SK-N-SH (cell line): ENCODE results near the gene PHF21B. TPM values are rescaled to one million over a fixed set of nuclear protein-coding genes. Genes with fewer than 3 reads are reported as not detected.
A peak's percentile ranks its signal among the peaks of the same experiment; 100 is the strongest.

Source experiments
- CTCF ChIA-PET: fragments of 300-600, 350-600 bp; formaldehyde crosslinking; extraction: SDS; loops from one replicate; lab custom pipeline; 2021; lab: Yijun Ruan, JAX
- POLR2A ChIA-PET: fragments of 350-600 bp; sonication (Branson Sonifier 250); formaldehyde crosslinking; extraction: SDS; loops from one replicate; lab custom pipeline; 2020; ENCODE audit warnings: antibody characterized with exemption, inconsistent platforms; lab: Yijun Ruan, JAX
- DNase-seq: peaks from one replicate; pipeline ENCODE4 v3.0.0; 2012
- H2AFZ ChIP-seq: fragments of 200-600 bp; sonication (generic); 2 replicates; pipeline ENCODE4 v1.8.1; 2016; ENCODE audit warnings: antibody characterized with exemption, mild to moderate bottlenecking, low read depth
- H3F3A ChIP-seq: fragments of 200-600 bp; sonication (generic); replicated peaks from 2 replicates; pipeline ENCODE3; 2016; ENCODE audit warnings: antibody characterized with exemption, mild to moderate bottlenecking; ENCODE audit not compliant: insufficient read depth
- H3K27ac ChIP-seq, 2 experiments: fragments of 200-500 bp in 1 of 2; fragments of 200-600 bp in 1 of 2; sonication (Bioruptor generic) in 1 of 2; sonication (generic), shearing (Covaris generic) in 1 of 2; 2 replicates each; pipeline versions ENCODE4 v1.5.1 to v1.6.1; 2014 to 2016; ENCODE audit warnings: low read depth in 2 of 2, inconsistent platforms in 1 of 2, low read length in 1 of 2, mild to moderate bottlenecking in 1 of 2, mixed read lengths in 1 of 2
- H3K27me3 ChIP-seq: fragments of 200-600 bp; sonication (generic), shearing (Covaris generic); 2 replicates; pipeline ENCODE4 v1.6.1; 2016; ENCODE audit warnings: mixed run types; ENCODE audit not compliant: insufficient read depth
- H3K36me3 ChIP-seq, 2 experiments: fragments of 200-500 bp in 1 of 2; fragments of 200-600 bp in 1 of 2; sonication (Bioruptor generic) in 1 of 2; sonication (generic) in 1 of 2; replicated peaks in 1 of 2; 2 replicates each; pipeline versions ENCODE3 to v1.5.1; 2014 to 2016; ENCODE audit warnings: low read length in 1 of 2, mild to moderate bottlenecking in 1 of 2; ENCODE audit not compliant: insufficient read depth in 2 of 2, control insufficient read depth in 1 of 2
- H3K4me1 ChIP-seq, 2 experiments: fragments of 200-500 bp in 1 of 2; fragments of 200-600 bp in 1 of 2; sonication (Bioruptor generic) in 1 of 2; sonication (generic), shearing (Covaris generic) in 1 of 2; 2 replicates each; pipeline versions ENCODE4 v1.5.1 to v1.6.1; 2014 to 2016; ENCODE audit warnings: low read depth in 1 of 2, low read length in 1 of 2, mixed run types in 1 of 2; ENCODE audit not compliant: insufficient read depth in 2 of 2, control insufficient read depth in 1 of 2
- H3K4me2 ChIP-seq: fragments of 200-600 bp; sonication (generic), shearing (Covaris generic); 2 replicates; pipeline ENCODE4 v1.6.1; 2017; ENCODE audit warnings: mixed run types
- H3K4me3 ChIP-seq, 2 experiments: fragments of 200-500 bp in 1 of 2; fragments of 200-600 bp in 1 of 2; sonication (Bioruptor generic) in 1 of 2; sonication (generic), shearing (Covaris generic) in 1 of 2; 2 replicates each; pipeline versions ENCODE4 v1.5.1 to v1.8.1; 2014 to 2016; ENCODE audit warnings: low read depth in 2 of 2, inconsistent platforms in 1 of 2, low read length in 1 of 2, mild to moderate bottlenecking in 1 of 2, mixed read lengths in 1 of 2, moderate library complexity in 1 of 2
- H3K79me2 ChIP-seq: fragments of 200-600 bp; sonication (generic); 2 replicates; pipeline ENCODE4 v1.8.1; 2017; ENCODE audit warnings: mild to moderate bottlenecking; ENCODE audit not compliant: insufficient read depth
- H3K9ac ChIP-seq: fragments of 200-600 bp; sonication (generic); 2 replicates; pipeline ENCODE4 v1.6.1; 2017; ENCODE audit warnings: mixed run types
- H3K9me2 ChIP-seq: fragments of 200-600 bp; sonication (generic); 2 replicates; pipeline ENCODE4 v1.6.1; 2017; ENCODE audit warnings: mixed run types
- H3K9me3 ChIP-seq: fragments of 200-600 bp; sonication (generic); 2 replicates; pipeline ENCODE4 v1.6.1; 2017; ENCODE audit warnings: mixed run types, mild to moderate bottlenecking, moderate library complexity
- H4K20me1 ChIP-seq: fragments of 200-600 bp; sonication (generic); 2 replicates; pipeline ENCODE4 v1.6.1; 2017; ENCODE audit warnings: mild to moderate bottlenecking, mixed run types; ENCODE audit not compliant: insufficient read depth
- EP300 ChIP-seq, 2 experiments: IDR thresholded peaks; 2 replicates each; pipeline versions ENCODE4 v1.4.0 to v1.6.1; 2012; ENCODE audit warnings: borderline replicate concordance in 1 of 2, low read depth in 1 of 2, low read length in 1 of 2
- FOSL2 ChIP-seq: IDR thresholded peaks from 2 replicates; pipeline ENCODE4 v1.4.0; 2012; ENCODE audit warnings: low read depth, mild to moderate bottlenecking, moderate library complexity, borderline replicate concordance
- FOXM1 ChIP-seq: IDR thresholded peaks from 2 replicates; pipeline ENCODE4 v1.4.0; 2012; ENCODE audit warnings: low read depth, mild to moderate bottlenecking
- GATA2 ChIP-seq: sonication (generic); formaldehyde crosslinking; IDR thresholded peaks from 2 replicates; pipeline ENCODE4 v1.5.0; 2020; ENCODE audit warnings: mild to moderate bottlenecking, missing genetic modification reagents
- JUND ChIP-seq: IDR thresholded peaks from 2 replicates; pipeline ENCODE4 v1.4.0; 2012
- MXI1 ChIP-seq: IDR thresholded peaks from 2 replicates; pipeline ENCODE4 v1.6.1; 2012; ENCODE audit warnings: mild to moderate bottlenecking, low read depth, low read length, improper control_type of control experiment
- NRF1 ChIP-seq: IDR thresholded peaks from 2 replicates; pipeline ENCODE4 v1.6.1; 2012; ENCODE audit warnings: low read depth, mild to moderate bottlenecking, low read length
- POLR2AphosphoS5 ChIP-seq: IDR thresholded peaks from 2 replicates; pipeline ENCODE4 v1.6.1; 2012; ENCODE audit warnings: low read depth, low read length
- RAD21 ChIP-seq: IDR thresholded peaks from 2 replicates; pipeline ENCODE4 v1.6.1; 2012; ENCODE audit warnings: mild to moderate bottlenecking, low read length
- RCOR1 ChIP-seq: fragments of 150-350 bp; IDR thresholded peaks from 2 replicates; pipeline ENCODE4 v1.6.1; 2017; ENCODE audit warnings: antibody characterized with exemption, low read length
- RXRA ChIP-seq: IDR thresholded peaks from 2 replicates; pipeline ENCODE4 v1.4.0; 2012; ENCODE audit warnings: low read depth, mild to moderate bottlenecking, borderline replicate concordance
- SIN3A ChIP-seq: IDR thresholded peaks from 2 replicates; pipeline ENCODE4 v1.6.1; 2012; ENCODE audit warnings: low read depth, mild to moderate bottlenecking, low read length, moderate library complexity, borderline replicate concordance
- TAF1 ChIP-seq: IDR thresholded peaks from 2 replicates; pipeline ENCODE4 v1.6.1; 2012; ENCODE audit warnings: low read depth, mild to moderate bottlenecking, low read length, moderate library complexity, borderline replicate concordance
- TCF12 ChIP-seq: IDR thresholded peaks from 2 replicates; pipeline ENCODE4 v1.4.0; 2012
- TEAD4 ChIP-seq: IDR thresholded peaks from 2 replicates; pipeline ENCODE4 v1.4.0; 2012; ENCODE audit warnings: mild to moderate bottlenecking, borderline replicate concordance; ENCODE audit not compliant: insufficient read depth
- YY1 ChIP-seq: IDR thresholded peaks from 2 replicates; pipeline ENCODE4 v1.4.0; 2012; ENCODE audit warnings: low read depth, mild to moderate bottlenecking
- WGBS: methylation state at CpG from one replicate; pipeline ENCODE4 v1.1.6; 2017; ENCODE audit warnings: low lambda C conversion rate; 5-methylcytosine and 5-hydroxymethylcytosine counted together
- polyA plus RNA-seq, 3 experiments: library from polyadenylated mRNA; depleted of rRNA; stranded (reverse); fragments of >200 nt; gene quantifications; 2 replicates each; pipeline ENCODE4 v1.2.3, GENCODE V29; 2012
- TF ChIP-seq, protein P1 (sequence below): fragments of 200-600 bp; sonication (generic); IDR thresholded peaks from 2 replicates; pipeline ENCODE4 v1.6.1; 2017; ENCODE audit warnings: antibody characterized with exemption, mild to moderate bottlenecking, moderate library complexity
- TF ChIP-seq, protein P2 (sequence below): fragments of 150-350 bp; IDR thresholded peaks from 2 replicates; pipeline ENCODE4 v1.6.1; 2016; ENCODE audit warnings: mild to moderate bottlenecking, low read depth, low read length
- TF ChIP-seq, protein P3 (sequence below): IDR thresholded peaks from 2 replicates; pipeline ENCODE4 v1.4.0; 2012; ENCODE audit warnings: low read depth
- TF ChIP-seq, protein P4 (sequence below): fragments of 150-350 bp; IDR thresholded peaks from 2 replicates; pipeline ENCODE4 v1.6.1; 2017; ENCODE audit warnings: antibody characterized with exemption, low read length, low read depth, borderline replicate concordance

PHF21B gene
- polyA plus RNA-seq, 1 of the 3 experiments (the other 2 are of a cell fraction), result 0.76 TPM

DNA sequence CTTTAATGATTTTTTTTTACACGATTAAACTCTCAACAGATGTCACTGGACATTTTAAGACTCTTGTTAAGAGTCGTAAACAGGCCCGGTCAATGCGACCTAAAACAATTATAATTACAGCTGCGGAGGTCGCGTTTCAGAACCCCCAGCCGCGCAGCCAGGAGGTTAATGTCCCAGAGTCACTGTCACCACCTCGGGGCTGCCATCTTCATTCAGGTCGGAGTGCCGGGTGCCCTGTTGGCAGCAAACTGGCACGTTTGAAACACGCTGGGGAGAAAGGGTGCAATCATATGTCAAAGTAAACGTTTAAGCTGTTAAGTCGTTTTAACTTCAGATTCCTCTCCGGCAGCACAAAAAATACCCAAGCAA lies 711 bp upstream of the PHF21B start:
- H3K79me2 ChIP-seq, result no peaks in the 10 kb centered on the region
- H3K4me1 ChIP-seq, result peaks cover 0 to 11% of the 10 kb centered on the region in 2 experiments; a peak in 1 of 4 replicates
- peak overlapping the region; percentile 95 for H2AFZ ChIP-seq
- POLR2A ChIA-PET, result no interaction called here
- H3K36me3 ChIP-seq, result no peaks in the 10 kb centered on the region
- peaks cover 3% of the 10 kb centered on the region for H3F3A ChIP-seq
- peak overlapping the region in 1 of 2 experiments; percentile 89; a peak in 2 of 4 replicates for H3K27ac ChIP-seq
- no peaks in the 10 kb centered on the region for H3K9me3 ChIP-seq
- no peaks in the 10 kb centered on the region for H3K9me2 ChIP-seq
- H3K9ac ChIP-seq, result peak overlapping the region; percentile 53; the same call in 1 of the 2 replicates
- H4K20me1 ChIP-seq, result no peaks in the 10 kb centered on the region
- peak overlapping the region; percentile 83 for H3K4me2 ChIP-seq
- H3K4me3 ChIP-seq, result peak overlapping the region; percentile 64 to 66
- peaks cover 37% of the 10 kb centered on the region for H3K27me3 ChIP-seq
- TF ChIP-seq, protein P1, sequence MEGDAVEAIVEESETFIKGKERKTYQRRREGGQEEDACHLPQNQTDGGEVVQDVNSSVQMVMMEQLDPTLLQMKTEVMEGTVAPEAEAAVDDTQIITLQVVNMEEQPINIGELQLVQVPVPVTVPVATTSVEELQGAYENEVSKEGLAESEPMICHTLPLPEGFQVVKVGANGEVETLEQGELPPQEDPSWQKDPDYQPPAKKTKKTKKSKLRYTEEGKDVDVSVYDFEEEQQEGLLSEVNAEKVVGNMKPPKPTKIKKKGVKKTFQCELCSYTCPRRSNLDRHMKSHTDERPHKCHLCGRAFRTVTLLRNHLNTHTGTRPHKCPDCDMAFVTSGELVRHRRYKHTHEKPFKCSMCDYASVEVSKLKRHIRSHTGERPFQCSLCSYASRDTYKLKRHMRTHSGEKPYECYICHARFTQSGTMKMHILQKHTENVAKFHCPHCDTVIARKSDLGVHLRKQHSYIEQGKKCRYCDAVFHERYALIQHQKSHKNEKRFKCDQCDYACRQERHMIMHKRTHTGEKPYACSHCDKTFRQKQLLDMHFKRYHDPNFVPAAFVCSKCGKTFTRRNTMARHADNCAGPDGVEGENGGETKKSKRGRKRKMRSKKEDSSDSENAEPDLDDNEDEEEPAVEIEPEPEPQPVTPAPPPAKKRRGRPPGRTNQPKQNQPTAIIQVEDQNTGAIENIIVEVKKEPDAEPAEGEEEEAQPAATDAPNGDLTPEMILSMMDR, result no peak
- no peak for TF ChIP-seq TEAD4
- TF ChIP-seq TAF1, result no peak
- TF ChIP-seq FOXM1, result no peak
- no peak for TF ChIP-seq RXRA
- no peak for TF ChIP-seq RAD21
- no peak for TF ChIP-seq GATA2 (CRISPR knock-in tag)
- peak; percentile 60; the same call in 1 of the 2 replicates for TF ChIP-seq MXI1
- no peak for TF ChIP-seq POLR2AphosphoS5
- 0 out of 4 replicates have a peak, but pooled peaks of 1 of the 2 experiments have one; percentile 13 for TF ChIP-seq EP300 (IDR thresholded peaks at IDR 0.05; ENCODE audit: borderline replicate concordance in 1 of 2, low read depth in 1 of 2, low read length in 1 of 2)
- 2% methylated on average over 17 of the region's 17 CpGs for WGBS
- peak; percentile 71 for DNase-seq
- CTCF ChIA-PET, result no interaction called here

DNA sequence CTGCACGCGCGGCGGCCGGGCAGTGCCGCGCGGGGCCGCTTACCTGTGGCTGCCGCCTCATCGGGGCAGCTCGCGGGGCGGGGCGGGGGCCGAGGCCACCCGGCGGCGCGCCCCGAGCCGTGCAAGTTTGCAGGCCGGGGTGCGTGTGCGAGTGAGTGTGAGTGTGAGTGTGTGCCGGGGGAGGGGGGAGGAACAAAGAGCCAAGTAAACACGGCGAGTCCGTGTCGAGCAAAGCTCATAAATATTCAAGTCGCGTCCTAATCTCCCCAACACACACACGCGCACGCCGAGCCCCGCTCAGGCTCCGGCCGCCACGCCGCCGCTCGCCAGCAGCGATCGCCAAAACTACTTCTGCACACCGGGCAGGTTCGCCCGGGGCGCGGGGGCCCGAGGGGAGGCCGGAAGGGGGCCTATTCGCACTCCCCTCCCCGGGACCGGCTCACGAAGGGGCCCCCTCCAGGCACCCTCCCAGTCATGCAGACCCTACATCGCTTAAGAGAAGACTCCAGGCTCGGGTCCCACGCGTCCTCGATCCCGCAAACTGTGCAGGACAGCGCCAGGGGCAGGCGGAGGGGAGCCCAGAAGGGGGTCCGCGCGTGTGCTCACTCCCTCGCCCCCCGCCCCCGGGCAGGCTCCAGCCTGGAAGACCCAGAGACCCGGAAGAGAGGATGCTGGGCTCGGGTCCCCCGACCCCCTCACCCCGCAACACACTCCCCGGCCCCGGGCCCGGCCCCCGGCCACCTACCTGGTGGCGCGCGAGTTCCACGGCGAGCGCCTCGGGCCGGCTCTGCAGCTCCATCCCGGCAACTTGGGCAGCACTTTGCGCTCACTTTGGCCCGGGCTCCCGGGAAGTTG lies 827 bp downstream of the PHF21B start:
- WGBS, result 2% methylated on average over 10 of the region's 90 CpGs
- H3K27me3 ChIP-seq, result peaks cover 37% of the 10 kb centered on the region
- TF ChIP-seq JUND (no peak), YY1 (no peak), RCOR1 (no peak), NRF1 (no peak), FOSL2 (no peak), RXRA (no peak), SIN3A (no peak), TCF12 (no peak), EP300 (IDR thresholded peaks at IDR 0.05; ENCODE audit: borderline replicate concordance in 1 of 2, low read depth in 1 of 2, low read length in 1 of 2) (no peak)
- TF ChIP-seq, protein P2, sequence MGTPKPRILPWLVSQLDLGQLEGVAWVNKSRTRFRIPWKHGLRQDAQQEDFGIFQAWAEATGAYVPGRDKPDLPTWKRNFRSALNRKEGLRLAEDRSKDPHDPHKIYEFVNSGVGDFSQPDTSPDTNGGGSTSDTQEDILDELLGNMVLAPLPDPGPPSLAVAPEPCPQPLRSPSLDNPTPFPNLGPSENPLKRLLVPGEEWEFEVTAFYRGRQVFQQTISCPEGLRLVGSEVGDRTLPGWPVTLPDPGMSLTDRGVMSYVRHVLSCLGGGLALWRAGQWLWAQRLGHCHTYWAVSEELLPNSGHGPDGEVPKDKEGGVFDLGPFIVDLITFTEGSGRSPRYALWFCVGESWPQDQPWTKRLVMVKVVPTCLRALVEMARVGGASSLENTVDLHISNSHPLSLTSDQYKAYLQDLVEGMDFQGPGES, result no peak
- TF ChIP-seq, protein P3, sequence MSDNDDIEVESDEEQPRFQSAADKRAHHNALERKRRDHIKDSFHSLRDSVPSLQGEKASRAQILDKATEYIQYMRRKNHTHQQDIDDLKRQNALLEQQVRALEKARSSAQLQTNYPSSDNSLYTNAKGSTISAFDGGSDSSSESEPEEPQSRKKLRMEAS, result no peak
- TF ChIP-seq, protein P4, sequence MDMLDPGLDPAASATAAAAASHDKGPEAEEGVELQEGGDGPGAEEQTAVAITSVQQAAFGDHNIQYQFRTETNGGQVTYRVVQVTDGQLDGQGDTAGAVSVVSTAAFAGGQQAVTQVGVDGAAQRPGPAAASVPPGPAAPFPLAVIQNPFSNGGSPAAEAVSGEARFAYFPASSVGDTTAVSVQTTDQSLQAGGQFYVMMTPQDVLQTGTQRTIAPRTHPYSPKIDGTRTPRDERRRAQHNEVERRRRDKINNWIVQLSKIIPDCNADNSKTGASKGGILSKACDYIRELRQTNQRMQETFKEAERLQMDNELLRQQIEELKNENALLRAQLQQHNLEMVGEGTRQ, result no peak
- TF ChIP-seq, protein P1, result no peak

More for the DNA sequence above, 827 bp downstream of the PHF21B start:
- H3F3A ChIP-seq, result peaks cover 3% of the 10 kb centered on the region
- no peak overlapping the region for H2AFZ ChIP-seq
- H3K36me3 ChIP-seq, result no peaks in the 10 kb centered on the region
- ChIA-PET POLR2A (interaction anchor here (0.7 to 1.5 kb wide), 2 partner anchors 14 to 156 kb away, joined by 3 to 4 read pairs; no protein-coding TSS in a partner anchor), CTCF (interaction anchor here (0.6 to 2.0 kb wide), 6 partner anchors 19 to 507 kb away, joined by 3 to 6 read pairs (median 4); no protein-coding TSS in a partner anchor)
- H3K9me2 ChIP-seq, result no peaks in the 10 kb centered on the region
- peaks cover 0 to 11% of the 10 kb centered on the region in 2 experiments; a peak in 2 of 4 replicates for H3K4me1 ChIP-seq
- no peak overlapping the region for H3K9ac ChIP-seq
- peak; percentile 67 for DNase-seq
- H3K4me2 ChIP-seq, result peak overlapping the region; percentile 83
- H3K79me2 ChIP-seq, result no peaks in the 10 kb centered on the region
- no peaks in the 10 kb centered on the region for H4K20me1 ChIP-seq
- peak overlapping the region; percentile 56 to 64 for H3K4me3 ChIP-seq
- H3K27ac ChIP-seq, result peak overlapping the region in 1 of 2 experiments; percentile 76; a peak in 2 of 4 replicates
- no peaks in the 10 kb centered on the region for H3K9me3 ChIP-seq
